GM12878 (cell line): ENCODE measurements around the gene AMOTL1. TPM values are rescaled to one million over a fixed set of nuclear protein-coding genes. Genes with fewer than 3 reads are reported as not detected.

ENCODE experiments used
- ATAC-seq: fragments of 200-7000 bp; cut with Tn5 transposase; 3 replicates; pipeline ENCODE4 v1.9.1; 2020; ENCODE audit warnings: mild to moderate bottlenecking, moderate library complexity
- BruUV-seq: library from RNA; stranded (reverse); fragments of 400-500 nt; replicated peaks from 2 replicates; lab custom pipeline; 2021; lab: Mats Ljungman, UMichigan
- CTCF ChIA-PET: fragments of 300-600 bp; sonication (Branson Sonifier 250); formaldehyde crosslinking; extraction: SDS; loops from one replicate; lab custom pipeline; 2021; ENCODE audit warnings: inconsistent platforms; lab: Yijun Ruan, JAX
- POLR2A ChIA-PET: fragments of 350-600 bp; formaldehyde crosslinking; extraction: SDS; loops from one replicate; lab custom pipeline; 2021; ENCODE audit warnings: inconsistent platforms; lab: Charles Lee
- RAD21 ChIA-PET: fragments of 300-600 bp; sonication (Branson Sonifier 250); formaldehyde crosslinking; loops from one replicate; lab custom pipeline; 2023; ENCODE audit warnings: antibody characterized with exemption; ENCODE audit not compliant: unreplicated experiment; lab: Charles Lee
- SMC1A ChIA-PET: fragments of 300-600 bp; sonication (Branson Sonifier 250); formaldehyde crosslinking; loops from one replicate; lab custom pipeline; 2023; ENCODE audit not compliant: unreplicated experiment, uncharacterized antibody; lab: Charles Lee
- DNase-seq: peaks from one replicate; pipeline ENCODE4 v3.0.0-alpha.2; 2011; ENCODE audit warnings: low read depth, low spot score
- FAIRE-seq: peaks from 3 replicates; lab custom pipeline; 2011; peaks lifted over from hg19 to GRCh38; lab: Jason Lieb, UNC
- H2AFZ ChIP-seq: 2 replicates; pipeline ENCODE4 v1.6.0; 2011; ENCODE audit warnings: low read depth, low read length, control low read depth; ENCODE audit not compliant: control insufficient read depth
- H3K27ac ChIP-seq: 2 replicates; pipeline ENCODE4 v1.5.1; 2011; ENCODE audit warnings: control low read depth; ENCODE audit not compliant: control insufficient read depth, insufficient read depth
- H3K27me3 ChIP-seq, 2 experiments: replicated peaks in 1 of 2; 2 replicates each; pipeline versions ENCODE4 v1.6.0 to v1.6.1; 2011; ENCODE audit warnings: low read length in 1 of 2; ENCODE audit not compliant: control insufficient read depth in 2 of 2, insufficient read depth in 2 of 2
- H3K36me3 ChIP-seq, 2 experiments: 2 replicates each; pipeline ENCODE4 v1.5.1; 2011; ENCODE audit warnings: low read length in 1 of 2; ENCODE audit not compliant: control insufficient read depth in 2 of 2, insufficient read depth in 2 of 2
- H3K4me1 ChIP-seq: 2 replicates; pipeline ENCODE4 v1.6.1; 2011; ENCODE audit warnings: mild to moderate bottlenecking, low read length, moderate library complexity, mixed read lengths; ENCODE audit not compliant: control insufficient read depth, insufficient read depth
- H3K4me2 ChIP-seq: 2 replicates; pipeline ENCODE4 v1.6.0; 2011; ENCODE audit warnings: control low read depth; ENCODE audit not compliant: control insufficient read depth, insufficient read depth
- H3K4me3 ChIP-seq: fragments of 200-600 bp; sonication (generic); 2 replicates; pipeline ENCODE4 v1.5.1; 2016
- H3K79me2 ChIP-seq: 2 replicates; pipeline ENCODE4 v1.6.0; 2011; ENCODE audit warnings: low read length; ENCODE audit not compliant: control insufficient read depth, insufficient read depth
- H3K9ac ChIP-seq: 2 replicates; pipeline ENCODE4 v1.8.0; 2011; ENCODE audit warnings: low read length, control low read depth, mixed read lengths; ENCODE audit not compliant: control insufficient read depth, insufficient read depth
- H3K9me3 ChIP-seq: replicated peaks from 3 replicates; pipeline ENCODE4 v1.5.1; 2011; ENCODE audit warnings: mild to moderate bottlenecking, low read length; ENCODE audit not compliant: control insufficient read depth, insufficient read depth
- H4K20me1 ChIP-seq: 2 replicates; pipeline ENCODE4 v1.6.0; 2011; ENCODE audit not compliant: control insufficient read depth, insufficient read depth
- BCLAF1 ChIP-seq: fragments of 450-650 bp; IDR thresholded peaks from 2 replicates; pipeline ENCODE4 v1.6.1; 2017; ENCODE audit warnings: antibody characterized with exemption, mild to moderate bottlenecking, moderate library complexity
- BRCA1 ChIP-seq: IDR thresholded peaks from 2 replicates; pipeline ENCODE4 v1.6.1; 2011; ENCODE audit warnings: low read depth, low read length, improper control_type of control experiment
- CHD4 ChIP-seq: fragments of 200-600 bp; sonication (generic); IDR thresholded peaks from 2 replicates; pipeline ENCODE4 v1.6.1; 2016; ENCODE audit warnings: mild to moderate bottlenecking
- CREB1 ChIP-seq: IDR thresholded peaks from 2 replicates; pipeline ENCODE4 v1.6.1; 2012; ENCODE audit warnings: low read depth, mild to moderate bottlenecking, inconsistent platforms
- FOXM1 ChIP-seq: IDR thresholded peaks from 2 replicates; pipeline ENCODE4 v1.6.1; 2012; ENCODE audit warnings: low read depth, mild to moderate bottlenecking, inconsistent platforms, low read length, moderate library complexity
- KLF5 ChIP-seq: fragments of 450-650 bp; IDR thresholded peaks from 2 replicates; pipeline ENCODE4 v1.6.1; 2014; ENCODE audit warnings: mild to moderate bottlenecking; ENCODE audit not compliant: partially characterized antibody
- MEF2A ChIP-seq: IDR thresholded peaks from 2 replicates; pipeline ENCODE4 v1.6.1; 2011; ENCODE audit warnings: low read depth, mild to moderate bottlenecking, low read length, moderate library complexity; ENCODE audit not compliant: insufficient read depth
- MXI1 ChIP-seq: fragments of 150-350 bp; IDR thresholded peaks from 2 replicates; pipeline ENCODE4 v1.6.1; 2011; ENCODE audit warnings: low read depth, mild to moderate bottlenecking, inconsistent platforms, low read length, improper control_type of control experiment
- NR2C2 ChIP-seq: IDR thresholded peaks from 2 replicates; pipeline ENCODE4 v1.6.1; 2011; ENCODE audit warnings: borderline replicate concordance, low read depth; ENCODE audit not compliant: control insufficient read depth, insufficient read length
- NR2F1 ChIP-seq: fragments of 450-650 bp; conservative IDR thresholded peaks from 2 replicates; pipeline ENCODE4 v1.6.1; 2017; ENCODE audit warnings: mild to moderate bottlenecking
- SMARCA5 ChIP-seq: fragments of 450-650 bp; IDR thresholded peaks from 2 replicates; pipeline ENCODE4 v1.6.1; 2017; ENCODE audit warnings: mild to moderate bottlenecking
- SMC3 ChIP-seq: IDR thresholded peaks from 2 replicates; pipeline ENCODE4 v1.6.1; 2011; ENCODE audit warnings: low read length, improper control_type of control experiment, borderline replicate concordance
- STAT1 ChIP-seq: fragments of 450-650 bp; conservative IDR thresholded peaks from 2 replicates; pipeline ENCODE4 v1.6.1; 2014; ENCODE audit warnings: antibody characterized with exemption, mild to moderate bottlenecking
- ZBED1 ChIP-seq: IDR thresholded peaks from 2 replicates; pipeline ENCODE4 v1.6.1; 2016; ENCODE audit warnings: borderline replicate concordance
- ZNF207 ChIP-seq: fragments of 450-650 bp; IDR thresholded peaks from 2 replicates; pipeline ENCODE4 v1.6.1; 2014; ENCODE audit warnings: antibody characterized with exemption, mild to moderate bottlenecking, borderline replicate concordance
- ZNF384 ChIP-seq: IDR thresholded peaks from 2 replicates; pipeline ENCODE4 v1.6.1; 2012; ENCODE audit warnings: low read depth, mild to moderate bottlenecking, low read length, improper control_type of control experiment, borderline replicate concordance
- WGBS: methylation state at CpG from one replicate; pipeline ENCODE4 v1.1.6; 2016; ENCODE audit warnings: low lambda C conversion rate; ENCODE audit not compliant: insufficient replicate concordance, insufficient coverage; ENCODE audit errors: missing lambda C conversion rate; 5-methylcytosine and 5-hydroxymethylcytosine counted together
- in situ Hi-C: fragments of 300-500 bp; cut with MboI; formaldehyde crosslinking; loops from 9 replicates; pipeline ENCODE4 v1.14.3; 2018; ENCODE audit warnings: mixed read lengths
- intact Hi-C: fragments of 100-400 bp; cut with micrococcal nuclease; formaldehyde crosslinking; loops from one replicate; pipeline ENCODE4 v1.14.2; 2022; ENCODE audit not compliant: unreplicated experiment
- polyA plus RNA-seq, 11 experiments: library from polyadenylated mRNA; depleted of rRNA in 4 of 11; unstranded in 6 of 11; stranded (reverse) in 5 of 11; fragments of >200 nt; fragmentation: Nextera tagmentation in 4 of 11; fragmentation: Illumina TruSeq in 1 of 11; extraction: Ambion mirVana in 4 of 11; extraction: Trizol in 1 of 11; gene quantifications; 1 replicate in 1 of 11; 2 replicates in 10 of 11; pipeline versions ENCODE4 v1.2.1 to v1.2.3, GENCODE V29; 2011 to 2016; ENCODE audit warnings: inconsistent platforms in 2 of 11, missing spikeins in 2 of 11, low read depth in 1 of 11
- total RNA-seq, 4 experiments: library from RNA; depleted of rRNA in 3 of 4; stranded (reverse); fragments of >200 nt in 3 of 4; fragmentation: Illumina TruSeq in 1 of 4; extraction: Trizol in 1 of 4; gene quantifications; 2 replicates each; pipeline versions ENCODE4 v1.2.1 to v1.2.3, GENCODE V29; 2013 to 2021
- TF ChIP-seq, protein P1 (sequence below): fragments of 450-650 bp; IDR thresholded peaks from 2 replicates; pipeline ENCODE4 v1.6.1; 2017; ENCODE audit warnings: mild to moderate bottlenecking, low read depth, inconsistent platforms; ENCODE audit not compliant: poor library complexity, severe bottlenecking
- TF ChIP-seq, protein P2 (sequence below): fragments of 150-350 bp; IDR thresholded peaks from 2 replicates; pipeline ENCODE4 v1.6.1; 2016; ENCODE audit warnings: low read depth, low read length

The AMOTL1 gene
- total and polyA plus RNA-seq, 10 of the 15 experiments (the other 5 are each of a cell fraction or from before 2014, with no cell fraction given): under 0.01 to 0.41 (median 0.01) TPM; not detected in 7

DNA sequence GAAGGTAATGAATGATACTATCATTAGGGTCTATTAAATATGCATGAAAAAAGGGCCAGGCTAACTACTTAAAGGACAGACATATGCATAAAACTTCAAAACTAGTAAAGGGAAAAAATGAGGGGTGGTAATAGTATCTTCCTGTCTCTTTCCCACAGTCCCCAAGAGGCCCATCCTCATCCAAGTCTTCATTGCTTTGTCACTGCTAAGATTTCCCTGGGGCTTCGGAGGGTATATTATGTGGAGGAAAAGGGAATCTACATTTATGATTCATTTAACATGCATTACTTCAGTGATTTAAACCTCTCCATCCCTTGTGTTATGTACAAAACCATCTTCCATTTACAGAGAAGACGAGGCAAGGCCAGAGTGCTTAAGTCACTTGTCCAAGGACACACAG, 139.1 kb downstream of the AMOTL1 start:
- ATAC-seq: no peak
- no peak for FAIRE-seq
- no peak overlapping the region for H3K27ac ChIP-seq
- H4K20me1 ChIP-seq: no peaks in the 10 kb centered on the region
- RAD21 ChIA-PET: no interaction called here
- H3K4me1 ChIP-seq: no peaks in the 10 kb centered on the region
- DNase-seq: no peak
- SMC1A ChIA-PET: no interaction called here
- no peaks in the 10 kb centered on the region for H3K27me3 ChIP-seq
- H3K4me3 ChIP-seq: no peak overlapping the region
- 5% methylated on average over 2 of the region's 2 CpGs for WGBS
- H3K79me2 ChIP-seq: no peaks in the 10 kb centered on the region
- H3K4me2 ChIP-seq: no peak overlapping the region
- in situ Hi-C loops (no loop called here), intact Hi-C loops (no loop called here)
- no peak overlapping the region for H2AFZ ChIP-seq
- no peaks in the 10 kb centered on the region for H3K36me3 ChIP-seq
- no TSS peak for BruUV-seq
- H3K9ac ChIP-seq: no peak overlapping the region
- POLR2A ChIA-PET: interaction anchor here (1.1 kb wide), 1 partner anchor 9 kb away, joined by 3 read pairs; no protein-coding TSS in a partner anchor
- TF ChIP-seq ZNF384 (no peak), KLF5 (no peak), ZBED1 (no peak), CHD4 (no peak), SMC3 (no peak), MEF2A (no peak), CREB1 (no peak), STAT1 (no peak), SMARCA5 (no peak), BCLAF1 (no peak), NR2F1 (no peak), ZNF207 (no peak), MXI1 (no peak), BRCA1 (no peak), FOXM1 (no peak), NR2C2 (no peak)
- TF ChIP-seq, protein P1, sequence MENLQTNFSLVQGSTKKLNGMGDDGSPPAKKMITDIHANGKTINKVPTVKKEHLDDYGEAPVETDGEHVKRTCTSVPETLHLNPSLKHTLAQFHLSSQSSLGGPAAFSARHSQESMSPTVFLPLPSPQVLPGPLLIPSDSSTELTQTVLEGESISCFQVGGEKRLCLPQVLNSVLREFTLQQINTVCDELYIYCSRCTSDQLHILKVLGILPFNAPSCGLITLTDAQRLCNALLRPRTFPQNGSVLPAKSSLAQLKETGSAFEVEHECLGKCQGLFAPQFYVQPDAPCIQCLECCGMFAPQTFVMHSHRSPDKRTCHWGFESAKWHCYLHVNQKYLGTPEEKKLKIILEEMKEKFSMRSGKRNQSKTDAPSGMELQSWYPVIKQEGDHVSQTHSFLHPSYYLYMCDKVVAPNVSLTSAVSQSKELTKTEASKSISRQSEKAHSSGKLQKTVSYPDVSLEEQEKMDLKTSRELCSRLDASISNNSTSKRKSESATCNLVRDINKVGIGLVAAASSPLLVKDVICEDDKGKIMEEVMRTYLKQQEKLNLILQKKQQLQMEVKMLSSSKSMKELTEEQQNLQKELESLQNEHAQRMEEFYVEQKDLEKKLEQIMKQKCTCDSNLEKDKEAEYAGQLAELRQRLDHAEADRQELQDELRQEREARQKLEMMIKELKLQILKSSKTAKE: no peak
- TF ChIP-seq, protein P2, sequence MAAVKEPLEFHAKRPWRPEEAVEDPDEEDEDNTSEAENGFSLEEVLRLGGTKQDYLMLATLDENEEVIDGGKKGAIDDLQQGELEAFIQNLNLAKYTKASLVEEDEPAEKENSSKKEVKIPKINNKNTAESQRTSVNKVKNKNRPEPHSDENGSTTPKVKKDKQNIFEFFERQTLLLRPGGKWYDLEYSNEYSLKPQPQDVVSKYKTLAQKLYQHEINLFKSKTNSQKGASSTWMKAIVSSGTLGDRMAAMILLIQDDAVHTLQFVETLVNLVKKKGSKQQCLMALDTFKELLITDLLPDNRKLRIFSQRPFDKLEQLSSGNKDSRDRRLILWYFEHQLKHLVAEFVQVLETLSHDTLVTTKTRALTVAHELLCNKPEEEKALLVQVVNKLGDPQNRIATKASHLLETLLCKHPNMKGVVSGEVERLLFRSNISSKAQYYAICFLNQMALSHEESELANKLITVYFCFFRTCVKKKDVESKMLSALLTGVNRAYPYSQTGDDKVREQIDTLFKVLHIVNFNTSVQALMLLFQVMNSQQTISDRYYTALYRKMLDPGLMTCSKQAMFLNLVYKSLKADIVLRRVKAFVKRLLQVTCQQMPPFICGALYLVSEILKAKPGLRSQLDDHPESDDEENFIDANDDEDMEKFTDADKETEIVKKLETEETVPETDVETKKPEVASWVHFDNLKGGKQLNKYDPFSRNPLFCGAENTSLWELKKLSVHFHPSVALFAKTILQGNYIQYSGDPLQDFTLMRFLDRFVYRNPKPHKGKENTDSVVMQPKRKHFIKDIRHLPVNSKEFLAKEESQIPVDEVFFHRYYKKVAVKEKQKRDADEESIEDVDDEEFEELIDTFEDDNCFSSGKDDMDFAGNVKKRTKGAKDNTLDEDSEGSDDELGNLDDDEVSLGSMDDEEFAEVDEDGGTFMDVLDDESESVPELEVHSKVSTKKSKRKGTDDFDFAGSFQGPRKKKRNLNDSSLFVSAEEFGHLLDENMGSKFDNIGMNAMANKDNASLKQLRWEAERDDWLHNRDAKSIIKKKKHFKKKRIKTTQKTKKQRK: no peak
- H3K9me3 ChIP-seq: no peaks in the 10 kb centered on the region
- CTCF ChIA-PET: interaction anchor here (1.2 kb wide), 1 partner anchor 10 kb away, joined by 4 read pairs; no protein-coding TSS in a partner anchor
